Kidney (tissue), 14 donors: ENCODE data around the gene ZNF341. TPM values are rescaled to one million over a fixed set of nuclear protein-coding genes. Genes with fewer than 3 reads are reported as not detected.

Experiments used
- DNase-seq, 5 donors: peaks; one replicate each; pipeline ENCODE4 v3.0.0-alpha.2; 2013 to 2020
- FAIRE-seq: peaks from 2 replicates; lab custom pipeline; 2012; peaks lifted over from hg19 to GRCh38; lab: Jason Lieb, UNC
- H3K27ac ChIP-seq, 2 donors: one replicate each; pipeline ENCODE4 v1.7.0; 2013; ENCODE audit warnings: low read depth in 2 of 2, low read length in 2 of 2, inconsistent platforms in 1 of 2
- H3K27me3 ChIP-seq: one replicate; pipeline ENCODE4 v1.7.1; 2013; ENCODE audit warnings: low read length, inconsistent platforms; ENCODE audit not compliant: control insufficient read depth, insufficient read depth
- H3K36me3 ChIP-seq, 3 donors: one replicate each; pipeline versions ENCODE4 v1.7.0 to v1.7.1; 2013; ENCODE audit warnings: low read length in 3 of 3, control low read depth in 1 of 3, inconsistent platforms in 1 of 3; ENCODE audit not compliant: insufficient read depth in 3 of 3, control insufficient read depth in 2 of 3
- H3K4me1 ChIP-seq, 3 donors: one replicate each; pipeline versions ENCODE4 v1.7.0 to v1.7.1; 2013; ENCODE audit warnings: low read length in 3 of 3, inconsistent platforms in 1 of 3, low read depth in 1 of 3; ENCODE audit not compliant: control insufficient read depth in 2 of 3, insufficient read depth in 2 of 3
- H3K4me3 ChIP-seq, 3 donors: one replicate each; pipeline versions ENCODE4 v1.7.0 to v1.8.1; 2013; ENCODE audit warnings: low read length in 3 of 3, control low read depth in 1 of 3, inconsistent platforms in 1 of 3
- H3K9ac ChIP-seq, 3 donors: one replicate each; pipeline versions ENCODE4 v1.7.0 to v1.7.1; 2013; ENCODE audit warnings: low read length in 3 of 3, control low read depth in 1 of 3, inconsistent platforms in 1 of 3
- H3K9me3 ChIP-seq, 3 donors: one replicate each; pipeline versions ENCODE4 v1.7.0 to v1.7.1; 2013; ENCODE audit warnings: low read length in 3 of 3, control low read depth in 1 of 3, inconsistent platforms in 1 of 3; ENCODE audit not compliant: control insufficient read depth in 2 of 3, insufficient read depth in 1 of 3
- CTCF ChIP-seq: IDR thresholded peaks from 3 replicates; pipeline ENCODE4 v1.5.1; 2012; ENCODE audit warnings: mild to moderate bottlenecking, moderate library complexity, borderline replicate concordance; ENCODE audit not compliant: insufficient read depth; ENCODE audit errors: extremely low read depth
- intact Hi-C: fragments of 100-400 bp; cut with DNase I; formaldehyde crosslinking; loops from one replicate; pipeline ENCODE4 v1.11.1; 2022
- polyA plus RNA-seq: library from polyadenylated mRNA; stranded (reverse); fragments of 350-450 nt; fragmentation: Illumina TruSeq; extraction: RNeasy Lipid Tissue Mini Kit (QIAGEN cat#74804); gene quantifications from one replicate; pipeline ENCODE4 v1.2.3, GENCODE V29; 2014; ENCODE audit warnings: low read depth, low replicate concordance; ENCODE audit not compliant: insufficient read depth
- total RNA-seq: library from RNA; stranded (reverse); fragmentation: NEBNext Ultra II Directional; extraction: Animal tissue kit (Norgen Biotek cat#: 25700); gene quantifications from one replicate; pipeline ENCODE4 v1.2.1, GENCODE V29; 2021
- donor health status: control.
- donor health status: control.
- donor health status: control.
- donor health status: control.
- donor health status: control.
- donor health status: DM: yes; HTN: yes; CAD: no.
- donor health status: Normal renal cell carcinoma (clear cell type).

The ZNF341 gene
- total and polyA plus RNA-seq, 2 donors from 2014 or later = 1.5 to 2.6 TPM

DNA sequence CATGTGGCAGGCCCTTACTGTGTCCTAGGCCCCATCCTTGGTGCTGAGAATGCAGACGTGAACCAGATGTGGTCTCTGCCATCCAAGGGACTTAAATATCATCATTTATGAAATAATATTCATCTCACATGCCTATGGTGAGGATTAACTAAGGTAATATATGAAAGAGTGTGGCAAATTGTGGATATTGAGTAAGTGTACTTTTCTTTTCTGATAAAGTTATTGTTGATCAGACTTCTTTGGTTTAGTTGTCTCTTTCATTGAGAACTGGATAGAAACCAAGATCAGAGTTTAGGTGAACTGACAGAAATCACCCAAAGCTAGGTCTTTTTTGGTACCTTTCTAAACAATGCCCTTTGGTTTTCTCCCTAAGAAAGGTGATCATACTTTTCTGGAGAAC is 84.4 kb downstream of the ZNF341 start:
- Histone ChIP-seq H3K4me1 (peaks cover 0 to 27% (median 9%) of the 10 kb centered on the region in 3 donors), H3K27me3 (no peaks in the 10 kb centered on the region), H3K4me3 (no peak overlapping the region), H3K27ac (no peak overlapping the region), H3K9ac (no peak overlapping the region), H3K9me3 (no peaks in the 10 kb centered on the region), H3K36me3 (peaks cover 0 to 4% (median 0%) of the 10 kb centered on the region in 3 donors)
- FAIRE-seq = no peak
- intact Hi-C loops = no loop called here
- no peak for TF ChIP-seq CTCF
- no peak for DNase-seq

DNA sequence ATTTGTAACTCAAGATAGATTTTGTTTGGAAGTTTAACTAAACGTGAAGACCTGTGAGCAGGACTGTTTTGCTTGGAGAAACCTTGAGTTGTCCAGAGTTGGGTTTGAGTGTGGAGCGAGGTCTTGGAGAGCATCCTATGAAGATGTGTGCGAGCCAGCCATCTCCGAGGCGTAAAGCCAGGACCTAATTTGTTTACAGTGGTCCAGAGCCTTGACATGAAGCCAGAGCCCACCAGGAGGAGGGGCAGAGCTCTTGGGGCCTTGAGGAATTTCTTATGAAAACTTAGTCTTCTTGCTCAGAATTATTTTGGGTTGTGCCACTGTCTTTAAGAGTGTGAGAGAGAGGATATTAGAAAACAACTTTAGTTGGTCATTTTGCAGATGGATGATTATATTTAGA is 85.6 kb downstream of the ZNF341 start:
- H3K4me3 ChIP-seq = no peak overlapping the region
- FAIRE-seq (no peak), DNase-seq (no peak)
- no peak overlapping the region for H3K9ac ChIP-seq
- no peaks in the 10 kb centered on the region for H3K27me3 ChIP-seq
- intact Hi-C loops = no loop called here
- no peak overlapping the region for H3K27ac ChIP-seq
- peaks cover 0 to 4% (median 0%) of the 10 kb centered on the region in 3 donors for H3K36me3 ChIP-seq
- no peaks in the 10 kb centered on the region for H3K9me3 ChIP-seq
- H3K4me1 ChIP-seq = peaks cover 0 to 21% (median 9%) of the 10 kb centered on the region in 3 donors
- TF ChIP-seq CTCF = no peak

GRCh38 chr20:33819456-33819855 is 87.7 kb downstream of the ZNF341 start:
- H3K9me3 ChIP-seq = no peaks in the 10 kb centered on the region
- peaks cover 0 to 12% (median 9%) of the 10 kb centered on the region in 3 donors for H3K4me1 ChIP-seq
- no peak overlapping the region for H3K27ac ChIP-seq
- no peak for DNase-seq
- intact Hi-C loops = no loop called here
- peaks cover 0 to 4% (median 0%) of the 10 kb centered on the region in 3 donors for H3K36me3 ChIP-seq
- no peaks in the 10 kb centered on the region for H3K27me3 ChIP-seq
- no peak overlapping the region for H3K9ac ChIP-seq
- no peak for TF ChIP-seq CTCF
- no peak for FAIRE-seq
- H3K4me3 ChIP-seq = no peak overlapping the region

DNA sequence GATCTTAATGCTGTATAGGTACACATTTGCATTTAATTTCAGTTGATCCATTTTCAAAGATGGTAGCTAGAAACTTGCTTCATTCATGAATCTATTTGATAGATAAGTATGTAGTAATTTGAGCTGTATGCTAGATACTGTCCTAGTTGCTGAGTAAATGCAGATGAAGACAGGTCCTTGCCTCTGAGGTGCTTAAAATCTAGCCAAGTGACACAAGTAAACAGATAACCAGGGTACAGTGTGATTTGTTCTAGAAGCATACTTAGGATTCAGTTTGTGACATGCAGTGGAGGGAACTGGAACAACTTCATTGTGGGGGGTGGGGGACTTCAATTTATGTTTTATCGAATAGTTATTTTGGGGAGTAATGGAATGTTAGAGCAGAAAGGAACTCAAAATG is 88.6 kb downstream of the ZNF341 start:
- TF ChIP-seq CTCF = no peak
- Histone ChIP-seq H3K4me1 (peaks cover 0 to 10% (median 9%) of the 10 kb centered on the region in 3 donors), H3K27ac (no peak overlapping the region), H3K27me3 (no peaks in the 10 kb centered on the region), H3K9ac (no peak overlapping the region), H3K36me3 (peaks cover 0 to 3% (median 0%) of the 10 kb centered on the region in 3 donors), H3K9me3 (no peaks in the 10 kb centered on the region), H3K4me3 (no peak overlapping the region)
- DNase-seq = no peak
- FAIRE-seq = no peak
- intact Hi-C loops = no loop called here
